ENCODE data around the gene CCL18. TPM values are rescaled to one million over a fixed set of nuclear protein-coding genes. Genes with fewer than 3 reads are reported as not detected.
"Not testable (repeated sequence)": the region's sequence is repeated elsewhere in the genome, so short reads cannot be mapped to it uniquely, and the experiment has no call there.

Gene CCL18, protein sequence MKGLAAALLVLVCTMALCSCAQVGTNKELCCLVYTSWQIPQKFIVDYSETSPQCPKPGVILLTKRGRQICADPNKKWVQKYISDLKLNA
- 10 to 100 TPM in 2 of 4 donors, 1 to 10 TPM in 2; 1.7 to 21.5 (median 9.8) TPM for total RNA-seq

DNA sequence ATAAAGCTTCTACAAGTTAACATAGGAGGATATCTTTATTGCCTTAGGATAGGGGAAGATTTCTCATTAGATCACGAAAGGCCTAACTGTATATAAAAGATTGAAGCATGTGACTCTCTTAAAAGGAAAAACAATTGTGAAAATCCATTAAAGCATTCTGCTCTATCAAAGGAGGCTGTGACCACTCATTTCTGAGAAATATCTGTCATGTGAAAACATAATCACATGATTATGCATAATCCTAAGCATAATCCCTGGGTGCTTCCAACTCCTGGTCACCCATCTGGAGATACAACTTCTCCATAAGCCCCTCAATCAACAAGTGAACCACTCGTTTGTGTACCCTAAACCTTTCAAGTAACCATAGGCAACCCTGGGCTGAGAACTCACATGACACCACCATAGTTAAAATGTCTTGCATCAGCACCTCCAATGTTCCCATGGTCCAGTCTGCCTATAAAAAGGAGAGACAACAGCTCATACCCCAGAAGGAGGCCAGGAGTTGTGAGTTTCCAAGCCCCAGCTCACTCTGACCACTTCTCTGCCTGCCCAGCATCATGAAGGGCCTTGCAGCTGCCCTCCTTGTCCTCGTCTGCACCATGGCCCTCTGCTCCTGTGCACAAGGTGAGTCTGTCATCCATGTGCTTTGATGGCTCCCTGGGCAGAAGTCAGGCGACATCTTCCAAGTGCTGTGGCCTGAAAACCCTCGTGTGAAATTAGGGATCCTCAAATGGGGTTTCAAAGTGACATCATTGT is at the start of gene CCL18:
TSS of gene CCL18 (plus strand) at position 487 of the 756 bp plus-strand sequence. CDS start at position 558, 71 bp downstream.
- no peak for ATAC-seq (ENCODE audit: low FRiP score)
- no peak for DNase-seq (ENCODE audit: low spot score)
- TF ChIP-seq, protein P1, sequence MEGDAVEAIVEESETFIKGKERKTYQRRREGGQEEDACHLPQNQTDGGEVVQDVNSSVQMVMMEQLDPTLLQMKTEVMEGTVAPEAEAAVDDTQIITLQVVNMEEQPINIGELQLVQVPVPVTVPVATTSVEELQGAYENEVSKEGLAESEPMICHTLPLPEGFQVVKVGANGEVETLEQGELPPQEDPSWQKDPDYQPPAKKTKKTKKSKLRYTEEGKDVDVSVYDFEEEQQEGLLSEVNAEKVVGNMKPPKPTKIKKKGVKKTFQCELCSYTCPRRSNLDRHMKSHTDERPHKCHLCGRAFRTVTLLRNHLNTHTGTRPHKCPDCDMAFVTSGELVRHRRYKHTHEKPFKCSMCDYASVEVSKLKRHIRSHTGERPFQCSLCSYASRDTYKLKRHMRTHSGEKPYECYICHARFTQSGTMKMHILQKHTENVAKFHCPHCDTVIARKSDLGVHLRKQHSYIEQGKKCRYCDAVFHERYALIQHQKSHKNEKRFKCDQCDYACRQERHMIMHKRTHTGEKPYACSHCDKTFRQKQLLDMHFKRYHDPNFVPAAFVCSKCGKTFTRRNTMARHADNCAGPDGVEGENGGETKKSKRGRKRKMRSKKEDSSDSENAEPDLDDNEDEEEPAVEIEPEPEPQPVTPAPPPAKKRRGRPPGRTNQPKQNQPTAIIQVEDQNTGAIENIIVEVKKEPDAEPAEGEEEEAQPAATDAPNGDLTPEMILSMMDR (IDR thresholded peaks at IDR 0.05), result no peak

DNA sequence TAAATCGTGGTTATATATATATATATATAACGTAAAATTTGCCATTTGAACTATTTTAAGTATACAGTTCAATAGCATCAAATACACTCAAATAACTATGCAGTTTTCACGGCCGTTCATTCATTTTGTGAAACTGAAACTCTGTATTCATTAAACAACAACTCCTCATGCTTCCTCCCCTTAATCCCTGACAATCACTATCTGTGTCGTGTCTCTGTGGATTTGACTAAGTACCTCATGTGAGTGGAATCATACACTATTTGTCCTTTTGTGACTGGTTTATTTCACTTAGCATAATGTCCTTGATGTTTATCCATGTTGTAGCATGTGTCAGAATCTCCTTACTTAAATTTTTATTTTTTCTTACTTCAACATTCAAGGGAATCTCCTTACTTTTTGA is 49.1 kb upstream of the CCL18 start:
- no peak for ATAC-seq (ENCODE audit: low FRiP score)
- DNase-seq (ENCODE audit: low spot score), result no peak

DNA sequence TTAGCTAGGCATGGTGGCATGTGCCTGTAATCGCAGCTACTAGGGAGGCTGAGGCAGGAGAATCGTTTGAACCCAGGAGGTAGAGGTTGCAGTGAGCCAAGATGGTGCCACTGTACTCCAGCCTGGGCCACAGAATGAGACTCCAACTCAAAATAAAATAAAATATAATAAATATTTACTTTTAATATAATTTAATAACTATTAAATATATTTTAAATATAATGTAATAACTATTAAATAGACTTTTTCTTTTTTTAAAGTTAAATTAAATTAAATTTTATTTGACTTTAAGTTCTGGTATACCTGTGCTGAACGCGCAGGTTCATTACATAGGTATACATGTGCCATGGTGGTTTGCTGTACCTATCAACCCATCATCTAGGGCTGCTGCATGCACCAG is 48.2 kb upstream of the CCL18 start:
- not testable (repeated sequence) for DNase-seq (ENCODE audit: low spot score); ATAC-seq (ENCODE audit: low FRiP score)

More for the DNA sequence above, 49.1 kb upstream of the CCL18 start:
- TF ChIP-seq, protein P1 (IDR thresholded peaks at IDR 0.05), result no peak

DNA sequence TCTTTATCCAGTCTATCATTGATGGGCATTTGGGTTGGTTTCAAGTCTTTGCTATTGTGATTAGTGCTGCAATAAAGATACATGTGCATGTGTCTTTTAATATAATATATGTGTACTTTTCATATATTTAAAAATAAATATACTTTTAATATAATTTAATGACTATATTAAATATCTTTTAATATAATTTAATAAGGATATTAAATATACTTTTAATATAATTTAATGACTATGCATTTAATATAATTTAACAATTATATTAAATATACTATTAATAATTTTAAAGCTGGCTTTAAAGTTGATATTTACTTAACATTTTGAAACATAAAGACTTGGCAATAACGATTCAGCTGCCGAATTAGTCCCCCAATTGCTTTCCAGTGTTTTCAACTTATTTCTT is 47.5 kb upstream of the CCL18 start:
- DNase-seq (ENCODE audit: low spot score) (no peak), ATAC-seq (ENCODE audit: low FRiP score) (no peak)
- TF ChIP-seq, protein P1 (IDR thresholded peaks at IDR 0.05), result no peak

DNA sequence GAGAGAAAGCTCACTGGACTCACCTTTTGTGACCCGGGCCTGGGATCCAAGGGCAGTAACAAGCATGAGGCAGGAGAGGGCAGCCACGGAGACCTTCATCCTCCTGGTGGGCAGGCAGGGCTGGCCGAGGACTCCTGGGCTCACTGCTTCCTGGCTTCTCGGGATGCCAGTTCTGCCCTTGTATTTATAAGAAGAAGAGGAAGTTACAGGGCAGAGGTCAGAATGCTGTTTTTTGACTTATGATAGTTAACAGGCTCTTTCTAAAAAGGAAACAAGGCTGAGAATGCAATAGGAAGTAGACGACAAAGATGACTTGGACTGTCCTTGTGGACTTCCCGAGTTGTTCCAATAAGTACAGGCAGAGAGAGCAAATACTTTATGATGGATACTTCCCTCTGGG is 46.3 kb upstream of the CCL18 start, which contains the start of gene CCL23:
TSS of gene CCL23 (minus strand) at position 174 of the 400 bp plus-strand sequence. CDS start at position 99, 75 bp downstream.
- ATAC-seq (ENCODE audit: low FRiP score) (no peak), DNase-seq (ENCODE audit: low spot score) (no peak)
- TF ChIP-seq, protein P1 (IDR thresholded peaks at IDR 0.05), result no peak

DNA sequence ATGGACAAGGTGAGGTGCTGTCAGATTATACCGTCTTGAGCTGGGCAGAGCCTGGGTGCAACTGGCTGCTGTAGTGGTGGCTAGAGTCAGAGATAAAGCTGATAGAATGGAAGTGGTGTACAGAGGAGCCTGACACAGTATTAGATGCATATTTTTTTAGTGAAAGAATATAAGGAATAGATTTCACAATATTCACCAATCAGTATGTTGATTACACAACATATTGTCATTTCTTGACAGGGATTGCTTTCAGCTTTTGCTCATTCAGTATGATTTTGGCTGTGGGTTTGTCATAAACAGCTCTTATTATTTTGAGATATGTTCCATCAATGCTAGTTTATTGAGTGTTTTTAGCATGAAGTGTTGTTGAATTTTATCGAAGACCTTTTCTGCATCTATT is 44.6 kb upstream of the CCL18 start:
- TF ChIP-seq, protein P1 (IDR thresholded peaks at IDR 0.05), result no peak
- no peak for DNase-seq (ENCODE audit: low spot score)
- ATAC-seq (ENCODE audit: low FRiP score), result no peak

DNA sequence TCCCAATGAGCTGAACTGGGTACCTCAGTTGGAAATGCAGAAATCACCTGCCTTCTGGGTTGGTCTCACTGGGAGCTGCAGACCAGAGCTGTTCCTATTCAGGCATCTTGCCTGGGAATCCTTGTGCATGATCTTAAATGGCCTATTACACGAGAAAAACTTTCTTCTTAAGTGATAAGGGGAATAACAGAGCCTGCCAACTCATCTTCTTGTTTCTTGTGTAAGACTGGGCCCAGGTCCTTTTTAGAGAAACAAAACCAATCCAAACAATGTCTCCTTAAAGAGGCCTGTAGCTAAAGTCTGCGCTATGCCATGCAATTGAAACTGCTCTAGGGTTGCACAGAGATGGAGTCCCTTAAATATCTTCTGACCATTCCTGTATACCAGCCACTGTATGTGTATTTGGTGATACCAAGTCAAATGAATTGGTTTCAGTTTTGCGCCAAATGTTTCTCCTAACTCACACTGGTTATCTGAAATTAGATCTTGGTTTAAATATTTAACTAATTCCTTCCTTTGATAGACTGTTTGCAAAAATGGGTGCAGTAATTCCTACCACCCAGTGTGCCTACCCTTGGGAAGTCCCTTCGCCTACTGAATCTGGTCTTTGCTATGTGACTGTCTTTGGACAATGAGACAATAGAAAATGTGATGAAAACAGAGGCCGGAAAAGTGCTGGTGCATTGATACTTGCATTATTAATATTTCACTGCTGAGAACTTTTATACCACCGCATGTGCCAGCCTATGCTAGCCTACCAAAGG is 39.8 kb upstream of the CCL18 start:
- TF ChIP-seq, protein P1 (IDR thresholded peaks at IDR 0.05), result no peak
- ATAC-seq (ENCODE audit: low FRiP score) (no peak), DNase-seq (ENCODE audit: low spot score) (no peak)
